Middle frontal gyrus (tissue), 1 donor: ENCODE results near the gene PGM1.

Source experiments
- DNase-seq: peaks from one replicate; pipeline ENCODE4 v3.0.0-alpha.2; 2015; ENCODE audit warnings: low spot score; ENCODE audit errors: extremely low spot score

Gene PGM1

GRCh38 chr1:63664742-63665141 lies 71.5 kb downstream of the PGM1 start:
- no peak for DNase-seq

- no peak for DNase-seq
Measured at GRCh38 chr1:63665410-63665809, 72.2 kb downstream of the PGM1 start.

- DNase-seq: no peak
Measured at GRCh38 chr1:63665824-63666223, 72.6 kb downstream of the PGM1 start.

GRCh38 chr1:63668298-63668697 lies 75.1 kb downstream of the PGM1 start:
- no peak for DNase-seq

GRCh38 chr1:63669151-63669961 lies 76.1 kb downstream of the PGM1 start:
- DNase-seq: no peak

GRCh38 chr1:63670164-63670563 lies 77.0 kb downstream of the PGM1 start:
- DNase-seq: no peak

- no peak for DNase-seq
Measured at GRCh38 chr1:63671514-63671913, 78.3 kb downstream of the PGM1 start.

GRCh38 chr1:63674238-63674864 lies 81.1 kb downstream of the PGM1 start:
- no peak for DNase-seq

- no peak for DNase-seq
Measured at GRCh38 chr1:63674865-63675419, 81.7 kb downstream of the PGM1 start.

- DNase-seq: no peak
Measured at GRCh38 chr1:63675420-63675931, 82.3 kb downstream of the PGM1 start.

GRCh38 chr1:63677497-63677896 lies 84.3 kb downstream of the PGM1 start:
- no peak for DNase-seq

GRCh38 chr1:63678200-63678599 lies 85.0 kb downstream of the PGM1 start:
- DNase-seq: no peak

- no peak for DNase-seq
Measured at GRCh38 chr1:63679076-63679475, 85.9 kb downstream of the PGM1 start.

GRCh38 chr1:63679589-63679988 lies 86.4 kb downstream of the PGM1 start:
- no peak for DNase-seq

GRCh38 chr1:63682936-63683335 lies 89.7 kb downstream of the PGM1 start:
- DNase-seq: no peak

- DNase-seq: no peak
Measured at GRCh38 chr1:63683759-63684158, 90.5 kb downstream of the PGM1 start.

- no peak for DNase-seq
Measured at GRCh38 chr1:63686696-63687095, 93.5 kb downstream of the PGM1 start.

GRCh38 chr1:63688302-63688890 lies 95.2 kb downstream of the PGM1 start:
- DNase-seq: no peak

GRCh38 chr1:63690966-63691700 lies 97.9 kb downstream of the PGM1 start:
- DNase-seq: no peak

- DNase-seq: peak; percentile 65
Measured at GRCh38 chr1:63691701-63692425, 98.7 kb downstream of the PGM1 start.
